Left lobe of liver (tissue), 2 donors: ENCODE measurements around the gene TUT4. TPM values are rescaled to one million over a fixed set of nuclear protein-coding genes. Genes with fewer than 3 reads are reported as not detected.
"Not testable (repeated sequence)": the region's sequence is repeated elsewhere in the genome, so short reads cannot be mapped to it uniquely, and the experiment has no call there.

Experiments used
- ATAC-seq: fragments of 200-7000 bp; cut with Tn5 transposase; one replicate; pipeline ENCODE4 v1.9.1; 2020; ENCODE audit warnings: mild to moderate bottlenecking, moderate library complexity
- DNase-seq: peaks from one replicate; pipeline ENCODE4 v3.0.0-alpha.2; 2020; ENCODE audit warnings: low spot score
- total RNA-seq: library from RNA; stranded (reverse); gene quantifications from one replicate; pipeline ENCODE4 v1.2.1, GENCODE V29; 2021
- donor health status: DM: no; HTN: no; CAD: no; lungs with moderate emphysema.
- donor health status: DM: no; HTN: yes; CAD: no.

Gene TUT4
- 22.5 TPM for total RNA-seq

- ATAC-seq (peak; percentile 73), DNase-seq (peak; percentile 76)
Measured at GRCh38 chr1:52552505-52553361, at the start of gene TUT4. TUT4 (minus strand) TSS chr1:52553092; CDS start chr1:52526280, 26,812 bp downstream.

- peak; percentile 49 for DNase-seq
- peak; percentile 79 for ATAC-seq
Measured at GRCh38 chr1:52601991-52602855, 49.3 kb upstream of the TUT4 start, which contains the start of gene GPX7. GPX7 (plus strand) TSS chr1:52602371; CDS start chr1:52602410, 39 bp downstream.

- ATAC-seq, result no peak
- no peak for DNase-seq
Measured at GRCh38 chr1:52601519-52601918, 48.6 kb upstream of the TUT4 start.

- ATAC-seq (peak; percentile 32), DNase-seq (no peak)
Measured at GRCh38 chr1:52600533-52601179, 47.8 kb upstream of the TUT4 start.

- DNase-seq (no peak), ATAC-seq (no peak)
Measured at GRCh38 chr1:52599236-52599635, 46.3 kb upstream of the TUT4 start.

- no peak for DNase-seq
- no peak for ATAC-seq
Measured at GRCh38 chr1:52598729-52599128, 45.8 kb upstream of the TUT4 start.

- ATAC-seq (no peak), DNase-seq (no peak)
Measured at GRCh38 chr1:52597912-52598311, 45.0 kb upstream of the TUT4 start.

GRCh38 chr1:52595061-52595460 is 42.2 kb upstream of the TUT4 start:
- ATAC-seq, result no peak

GRCh38 chr1:52593495-52593894 is 40.6 kb upstream of the TUT4 start:
- ATAC-seq, result no peak
- DNase-seq, result no peak

More at GRCh38 chr1:52595061-52595460, 42.2 kb upstream of the TUT4 start:
- DNase-seq, result no peak

- DNase-seq, result no peak
Measured at GRCh38 chr1:52592637-52593323, 39.9 kb upstream of the TUT4 start.

GRCh38 chr1:52590266-52590665 is 37.4 kb upstream of the TUT4 start:
- ATAC-seq (no peak), DNase-seq (no peak)

More at GRCh38 chr1:52592637-52593323, 39.9 kb upstream of the TUT4 start:
- no peak for ATAC-seq

GRCh38 chr1:52588535-52588934 is 35.6 kb upstream of the TUT4 start:
- ATAC-seq (no peak), DNase-seq (no peak)

- no peak for ATAC-seq
- DNase-seq, result no peak
Measured at GRCh38 chr1:52588027-52588426, 35.1 kb upstream of the TUT4 start.

- peak; percentile 57 for DNase-seq
- peak; percentile 71 for ATAC-seq
Measured at GRCh38 chr1:52585474-52585873, 32.6 kb upstream of the TUT4 start.

- DNase-seq (no peak), ATAC-seq (no peak)
Measured at GRCh38 chr1:52582116-52582696, 29.3 kb upstream of the TUT4 start.

GRCh38 chr1:52580283-52580682 is 27.4 kb upstream of the TUT4 start:
- DNase-seq (no peak), ATAC-seq (no peak)

- DNase-seq (no peak), ATAC-seq (no peak)
Measured at GRCh38 chr1:52579415-52579814, 26.5 kb upstream of the TUT4 start.

GRCh38 chr1:52578066-52578465 is 25.2 kb upstream of the TUT4 start:
- not testable (repeated sequence) for ATAC-seq, DNase-seq

- DNase-seq, result no peak
- ATAC-seq, result no peak
Measured at GRCh38 chr1:52576074-52576473, 23.2 kb upstream of the TUT4 start.

GRCh38 chr1:52574594-52574993 is 21.7 kb upstream of the TUT4 start:
- ATAC-seq (no peak), DNase-seq (no peak)
